GM21526 (cell line): ENCODE measurements around the gene ARHGAP42.

Experiments used
- ATAC-seq: cut with Tn5 transposase; IDR thresholded peaks from one replicate; pipeline ENCODE4 v1.9.1; 2021; ENCODE audit warnings: moderate library complexity; ENCODE audit not compliant: unreplicated experiment, low FRiP score

The ARHGAP42 gene

GRCh38 chr11:100791103-100791502 is 104.0 kb downstream of the ARHGAP42 start:
- no peak for ATAC-seq

GRCh38 chr11:100791860-100792259 is 104.8 kb downstream of the ARHGAP42 start:
- no peak for ATAC-seq

GRCh38 chr11:100793525-100793924 is 106.4 kb downstream of the ARHGAP42 start:
- no peak for ATAC-seq

- ATAC-seq = no peak
These were observed 107.4 kb downstream of the ARHGAP42 start for GRCh38 chr11:100794446-100794845.

- no peak for ATAC-seq
These were observed 112.4 kb downstream of the ARHGAP42 start for GRCh38 chr11:100799445-100799844.

GRCh38 chr11:100800202-100800601 is 113.1 kb downstream of the ARHGAP42 start:
- no peak for ATAC-seq

- ATAC-seq = no peak
These were observed 114.3 kb downstream of the ARHGAP42 start for GRCh38 chr11:100801225-100801999.

- no peak for ATAC-seq
These were observed 118.6 kb downstream of the ARHGAP42 start for GRCh38 chr11:100805506-100806199.

GRCh38 chr11:100806296-100806695 is 119.2 kb downstream of the ARHGAP42 start:
- no peak for ATAC-seq

- no peak for ATAC-seq
These were observed 121.9 kb downstream of the ARHGAP42 start for GRCh38 chr11:100808904-100809491.

GRCh38 chr11:100810146-100810545 is 123.1 kb downstream of the ARHGAP42 start:
- ATAC-seq = no peak

GRCh38 chr11:100810666-100811065 is 123.6 kb downstream of the ARHGAP42 start:
- no peak for ATAC-seq

GRCh38 chr11:100812517-100812916 is 125.4 kb downstream of the ARHGAP42 start:
- ATAC-seq = no peak

GRCh38 chr11:100815787-100816330 is 128.8 kb downstream of the ARHGAP42 start:
- no peak for ATAC-seq

- ATAC-seq = no peak
These were observed 129.7 kb downstream of the ARHGAP42 start for GRCh38 chr11:100816823-100817222.

- no peak for ATAC-seq
These were observed 130.5 kb downstream of the ARHGAP42 start for GRCh38 chr11:100817620-100818019.

- no peak for ATAC-seq
These were observed 133.5 kb downstream of the ARHGAP42 start for GRCh38 chr11:100820621-100821020.

- no peak for ATAC-seq
These were observed 134.1 kb downstream of the ARHGAP42 start for GRCh38 chr11:100821198-100821597.

GRCh38 chr11:100823360-100823759 is 136.3 kb downstream of the ARHGAP42 start:
- no peak for ATAC-seq

- ATAC-seq = no peak
These were observed 137.1 kb downstream of the ARHGAP42 start for GRCh38 chr11:100824041-100824809.

- no peak for ATAC-seq
These were observed 138.5 kb downstream of the ARHGAP42 start for GRCh38 chr11:100825626-100826025.
